HUES6 (cell line): ENCODE measurements around the gene C1GALT1.

Source experiments
- H3K27ac ChIP-seq: 2 replicates; pipeline ENCODE4 v1.7.0; 2013; ENCODE audit warnings: low read depth, mild to moderate bottlenecking, low read length, inconsistent platforms
- H3K27me3 ChIP-seq: 2 replicates; pipeline ENCODE4 v1.6.1; 2013; ENCODE audit warnings: low read length; ENCODE audit not compliant: control insufficient read depth, insufficient read depth
- H3K36me3 ChIP-seq: 2 replicates; pipeline ENCODE4 v1.6.1; 2013; ENCODE audit warnings: low read length; ENCODE audit not compliant: control insufficient read depth, insufficient read depth
- H3K4me1 ChIP-seq: 2 replicates; pipeline ENCODE4 v1.6.1; 2013; ENCODE audit warnings: low read length; ENCODE audit not compliant: control insufficient read depth, insufficient read depth
- H3K4me3 ChIP-seq: 2 replicates; pipeline ENCODE4 v1.5.1; 2013; ENCODE audit warnings: low read depth, low read length
- H3K9ac ChIP-seq: one replicate; pipeline ENCODE4 v1.6.1; 2013; ENCODE audit warnings: mild to moderate bottlenecking, low read length
- H3K9me3 ChIP-seq: 2 replicates; pipeline ENCODE4 v1.6.1; 2013; ENCODE audit warnings: low read depth, low read length; ENCODE audit not compliant: control insufficient read depth, insufficient read depth

Gene C1GALT1

GRCh38 chr7:7272294-7272693 lies 90.0 kb downstream of the C1GALT1 start:
- Histone ChIP-seq H3K9ac (no peak overlapping the region), H3K36me3 (no peaks in the 10 kb centered on the region), H3K27ac (no peak overlapping the region), H3K4me1 (no peaks in the 10 kb centered on the region), H3K27me3 (no peaks in the 10 kb centered on the region), H3K4me3 (no peak overlapping the region), H3K9me3 (no peaks in the 10 kb centered on the region)

DNA sequence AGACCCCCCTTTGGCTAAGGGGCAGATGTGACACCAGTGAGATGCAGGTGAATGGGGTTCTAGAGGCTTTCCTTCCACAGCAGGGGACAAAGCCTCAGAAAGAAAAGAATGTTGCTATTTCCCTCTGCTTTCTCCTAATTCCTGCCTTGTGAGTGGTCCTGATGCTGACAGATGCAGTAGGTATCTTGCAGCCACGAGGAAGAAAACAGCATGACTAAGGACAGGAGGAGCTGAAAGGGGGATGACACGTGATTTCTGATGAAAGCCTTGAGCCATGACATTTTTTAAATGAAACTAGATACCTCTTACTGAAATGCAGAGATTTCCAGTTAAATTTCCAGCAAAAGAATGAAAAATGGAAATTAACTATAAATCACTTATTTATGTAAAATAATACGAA lies 92.4 kb downstream of the C1GALT1 start:
- Histone ChIP-seq H3K9ac (no peak overlapping the region), H3K4me3 (no peak overlapping the region), H3K27me3 (no peaks in the 10 kb centered on the region), H3K9me3 (no peaks in the 10 kb centered on the region), H3K27ac (no peak overlapping the region), H3K36me3 (no peaks in the 10 kb centered on the region), H3K4me1 (no peaks in the 10 kb centered on the region)

- no peak overlapping the region for H3K27ac ChIP-seq
- H3K4me1 ChIP-seq = no peaks in the 10 kb centered on the region
- no peak overlapping the region for H3K4me3 ChIP-seq
- peaks cover 4% of the 10 kb centered on the region; the same call in 1 of the 2 replicates for H3K9me3 ChIP-seq
- no peak overlapping the region for H3K9ac ChIP-seq
- no peaks in the 10 kb centered on the region for H3K27me3 ChIP-seq
- no peaks in the 10 kb centered on the region for H3K36me3 ChIP-seq
Observed at GRCh38 chr7:7276161-7276560, 93.8 kb downstream of the C1GALT1 start.

DNA sequence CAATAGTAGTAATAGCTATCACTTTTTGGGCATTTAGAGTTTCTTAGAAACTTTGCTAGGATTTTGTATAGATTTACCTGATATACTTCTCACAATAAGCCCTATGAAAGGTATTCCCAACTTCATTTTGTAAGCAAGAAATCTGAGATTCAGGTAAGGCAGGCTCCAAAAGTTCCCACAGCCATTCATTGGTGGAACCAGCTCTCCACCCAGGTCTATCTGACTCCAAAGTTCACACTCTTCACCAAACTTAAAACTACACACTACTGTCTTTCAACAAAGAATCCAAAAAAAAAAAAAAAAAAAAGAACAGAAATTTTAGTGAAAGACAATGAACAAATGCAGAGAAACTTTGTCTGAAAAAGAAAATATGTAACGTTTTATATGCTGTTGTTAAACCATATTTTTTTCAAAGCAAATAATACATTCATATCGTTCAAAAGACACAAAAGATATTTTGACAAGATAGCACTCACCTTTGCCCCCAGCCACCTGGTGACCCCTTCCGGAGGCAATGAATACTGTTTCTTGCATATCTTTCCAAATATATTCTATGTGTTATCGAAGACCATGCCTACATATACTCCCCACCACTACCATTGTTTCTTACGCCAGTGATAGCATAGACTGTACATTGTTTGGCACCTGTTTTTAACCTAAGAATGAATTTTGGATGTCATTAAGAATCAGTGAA lies 108.2 kb downstream of the C1GALT1 start:
- no peaks in the 10 kb centered on the region for H3K27me3 ChIP-seq
- peaks cover 3% of the 10 kb centered on the region; the same call in 1 of the 2 replicates for H3K4me1 ChIP-seq
- H3K4me3 ChIP-seq = no peak overlapping the region
- 0 out of 2 replicates have a peak, but pooled peaks cover 3% of the 10 kb centered on the region for H3K9me3 ChIP-seq
- no peak overlapping the region for H3K9ac ChIP-seq
- H3K36me3 ChIP-seq = no peaks in the 10 kb centered on the region
- H3K27ac ChIP-seq = no peak overlapping the region

DNA sequence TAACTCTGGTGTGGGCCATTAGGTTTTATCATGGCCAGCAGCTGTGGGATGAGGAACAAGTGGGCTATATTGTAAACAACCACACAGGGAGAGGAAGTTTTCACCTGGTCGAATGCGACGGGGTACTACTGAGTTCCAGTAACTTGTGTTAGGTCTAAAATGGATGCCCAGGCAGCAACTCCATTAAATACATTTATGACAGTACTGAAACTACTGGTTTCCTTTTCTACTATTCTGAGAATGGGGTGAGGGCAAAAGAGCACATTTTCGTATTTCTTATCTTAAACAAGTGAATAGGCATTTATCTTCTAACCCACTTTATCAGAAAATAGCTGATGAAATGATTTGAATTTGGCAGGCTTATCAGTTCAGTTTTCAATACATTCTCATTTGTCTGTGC lies 109.7 kb downstream of the C1GALT1 start:
- H3K27me3 ChIP-seq = no peaks in the 10 kb centered on the region
- H3K36me3 ChIP-seq = no peaks in the 10 kb centered on the region
- H3K9ac ChIP-seq = no peak overlapping the region
- H3K4me1 ChIP-seq = peaks cover 3% of the 10 kb centered on the region; the same call in 1 of the 2 replicates
- no peak overlapping the region for H3K27ac ChIP-seq
- 0 out of 2 replicates have a peak, but pooled peaks cover 3% of the 10 kb centered on the region for H3K9me3 ChIP-seq
- H3K4me3 ChIP-seq = no peak overlapping the region

DNA sequence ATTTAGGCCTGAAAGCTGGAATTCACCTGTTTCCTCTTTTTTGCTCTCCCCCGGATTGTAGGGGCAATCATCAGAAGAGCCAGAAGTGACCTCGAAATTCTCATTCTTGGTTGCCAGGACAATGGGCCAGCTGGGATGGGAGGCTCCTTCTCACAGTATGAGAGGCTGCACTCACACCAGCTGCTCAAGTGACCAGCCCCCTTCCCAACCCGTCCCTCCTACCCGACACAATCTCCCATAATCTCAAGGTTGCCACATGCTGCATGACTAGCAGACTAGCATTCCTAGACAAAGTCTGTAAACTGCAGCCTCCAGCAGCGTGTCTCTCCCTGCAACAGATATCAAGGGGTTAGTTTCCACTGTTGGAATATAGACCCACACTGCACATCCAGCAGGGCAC lies 110.3 kb downstream of the C1GALT1 start:
- Histone ChIP-seq H3K4me3 (no peak overlapping the region), H3K36me3 (no peaks in the 10 kb centered on the region), H3K4me1 (peaks cover 3% of the 10 kb centered on the region; the same call in 1 of the 2 replicates), H3K27me3 (no peaks in the 10 kb centered on the region), H3K27ac (no peak overlapping the region), H3K9ac (no peak overlapping the region), H3K9me3 (0 out of 2 replicates have a peak, but pooled peaks cover 3% of the 10 kb centered on the region)

DNA sequence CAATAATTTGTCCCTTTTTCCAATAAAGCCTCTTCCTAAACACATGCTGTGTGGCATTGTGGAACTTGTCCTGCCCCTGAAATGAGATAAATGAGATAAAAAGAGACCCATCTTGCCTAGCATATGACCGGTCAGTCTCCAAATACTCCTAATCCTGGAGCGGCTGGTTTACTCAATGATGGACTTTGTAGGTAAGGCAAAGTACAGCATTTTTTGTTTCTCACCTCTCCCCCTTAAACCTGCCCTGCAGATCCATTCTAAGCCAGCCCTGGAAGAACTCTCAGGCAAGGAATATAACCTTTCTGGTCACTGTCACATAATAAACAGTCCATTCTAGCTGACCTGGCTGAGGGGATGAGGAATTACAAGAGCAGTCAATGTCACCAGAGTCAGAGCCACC lies 110.7 kb downstream of the C1GALT1 start:
- H3K36me3 ChIP-seq = no peaks in the 10 kb centered on the region
- H3K4me3 ChIP-seq = no peak overlapping the region
- no peaks in the 10 kb centered on the region for H3K27me3 ChIP-seq
- H3K9me3 ChIP-seq = 0 out of 2 replicates have a peak, but pooled peaks cover 3% of the 10 kb centered on the region
- H3K27ac ChIP-seq = no peak overlapping the region
- no peak overlapping the region for H3K9ac ChIP-seq
- peaks cover 3% of the 10 kb centered on the region; the same call in 1 of the 2 replicates for H3K4me1 ChIP-seq

GRCh38 chr7:7294911-7295310 lies 112.6 kb downstream of the C1GALT1 start:
- Histone ChIP-seq H3K4me3 (no peak overlapping the region), H3K4me1 (peaks cover 3% of the 10 kb centered on the region; the same call in 1 of the 2 replicates), H3K27ac (no peak overlapping the region), H3K9me3 (0 out of 2 replicates have a peak, but pooled peaks cover under 1% of the 10 kb centered on the region), H3K27me3 (no peaks in the 10 kb centered on the region), H3K9ac (no peak overlapping the region), H3K36me3 (no peaks in the 10 kb centered on the region)
